IPS-NIHi11 (cell line): ENCODE measurements around the gene SRPK3.
"Not testable (repeated sequence)": the region's sequence is repeated elsewhere in the genome, so short reads cannot be mapped to it uniquely, and the experiment has no call there.

ENCODE experiments used
- DNase-seq: peaks from one replicate; pipeline ENCODE4 v3.0.0; 2012; ENCODE audit warnings: mixed read lengths, low spot score

The SRPK3 gene

GRCh38 chrX:153780678-153781427 lies at the start of gene SRPK3:
Gene SRPK3 (plus strand): TSS chrX:153781041. CDS start chrX:153781087, 46 bp downstream.
- DNase-seq: no peak

GRCh38 chrX:153731117-153731844 lies 49.6 kb upstream of the SRPK3 start:
- no peak for DNase-seq

GRCh38 chrX:153731845-153732215 lies 49.0 kb upstream of the SRPK3 start:
- DNase-seq: no peak

GRCh38 chrX:153732401-153732800 lies 48.4 kb upstream of the SRPK3 start:
- no peak for DNase-seq

- DNase-seq: no peak
Observed at GRCh38 chrX:153733651-153734240, 47.1 kb upstream of the SRPK3 start.

GRCh38 chrX:153734871-153735270 lies 46.0 kb upstream of the SRPK3 start:
- DNase-seq: no peak

- DNase-seq: no peak
Observed at GRCh38 chrX:153735274-153735673, 45.6 kb upstream of the SRPK3 start.

- DNase-seq: no peak
Observed at GRCh38 chrX:153736071-153736820, 44.6 kb upstream of the SRPK3 start.

- DNase-seq: no peak
Observed at GRCh38 chrX:153736871-153737441, 43.9 kb upstream of the SRPK3 start.

GRCh38 chrX:153738056-153738605 lies 42.7 kb upstream of the SRPK3 start:
- DNase-seq: no peak

GRCh38 chrX:153739754-153740486 lies 40.9 kb upstream of the SRPK3 start:
- DNase-seq: no peak

- no peak for DNase-seq
Observed at GRCh38 chrX:153740631-153741222, 40.1 kb upstream of the SRPK3 start.

- DNase-seq: no peak
Observed at GRCh38 chrX:153741446-153741845, 39.4 kb upstream of the SRPK3 start.

- DNase-seq: not testable (repeated sequence)
Observed at GRCh38 chrX:153742111-153742510, 38.7 kb upstream of the SRPK3 start.

GRCh38 chrX:153742796-153743467 lies 37.9 kb upstream of the SRPK3 start:
- DNase-seq: not testable (repeated sequence)

GRCh38 chrX:153743468-153744209 lies 37.2 kb upstream of the SRPK3 start:
- not testable (repeated sequence) for DNase-seq

- DNase-seq: no peak
Observed at GRCh38 chrX:153744210-153745066, 36.4 kb upstream of the SRPK3 start.

- not testable (repeated sequence) for DNase-seq
Observed at GRCh38 chrX:153745067-153745433, 35.8 kb upstream of the SRPK3 start.
